Lower lobe of right lung (tissue), 2 donors: ENCODE results near the gene SORBS2. TPM values are rescaled to one million over a fixed set of nuclear protein-coding genes. Genes with fewer than 3 reads are reported as not detected.

Experiments
- ATAC-seq, 2 donors: fragments of 200-7000 bp; cut with Tn5 transposase; one replicate each; pipeline ENCODE4 v1.9.1; 2020 to 2022; ENCODE audit warnings: mild to moderate bottlenecking in 2 of 2, moderate library complexity in 2 of 2
- DNase-seq: peaks from one replicate; pipeline ENCODE4 v3.0.0-alpha.2; 2020
- H3K27ac ChIP-seq: fragments of 200-600 bp; one replicate; pipeline ENCODE4 v1.8.0; 2022
- H3K27me3 ChIP-seq: fragments of 200-600 bp; one replicate; pipeline ENCODE4 v1.8.0; 2022; ENCODE audit warnings: low read depth
- H3K36me3 ChIP-seq: fragments of 200-600 bp; one replicate; pipeline ENCODE4 v1.8.0; 2022; ENCODE audit warnings: mild to moderate bottlenecking
- H3K4me1 ChIP-seq: fragments of 200-600 bp; one replicate; pipeline ENCODE4 v1.8.0; 2022
- H3K4me3 ChIP-seq: fragments of 200-600 bp; one replicate; pipeline ENCODE4 v1.8.0; 2022; ENCODE audit warnings: mild to moderate bottlenecking
- H3K9me3 ChIP-seq: fragments of 200-600 bp; one replicate; pipeline ENCODE4 v1.8.0; 2022
- intact Hi-C: fragments of 100-400 bp; cut with DNase I; formaldehyde crosslinking; loops from one replicate; pipeline ENCODE4 v1.11.0; 2022
- total RNA-seq: library from RNA; stranded (reverse); fragmentation: NEBNext Ultra II Directional; extraction: Animal tissue kit (Norgen Biotek cat#: 25700); gene quantifications from one replicate; pipeline ENCODE4 v1.2.1, GENCODE V29; 2021
- TF ChIP-seq, protein P1 (sequence below): fragments of 200-600 bp; IDR thresholded peaks from one replicate; pipeline ENCODE4 v1.8.0; 2022; ENCODE audit warnings: antibody characterized with exemption, mild to moderate bottlenecking
- donor health status: DM: no; HTN: yes; CAD: no; lungs with severe emphysema.

SORBS2 gene
- total RNA-seq, 1 donor from 2014 or later, result 49.3 TPM

DNA sequence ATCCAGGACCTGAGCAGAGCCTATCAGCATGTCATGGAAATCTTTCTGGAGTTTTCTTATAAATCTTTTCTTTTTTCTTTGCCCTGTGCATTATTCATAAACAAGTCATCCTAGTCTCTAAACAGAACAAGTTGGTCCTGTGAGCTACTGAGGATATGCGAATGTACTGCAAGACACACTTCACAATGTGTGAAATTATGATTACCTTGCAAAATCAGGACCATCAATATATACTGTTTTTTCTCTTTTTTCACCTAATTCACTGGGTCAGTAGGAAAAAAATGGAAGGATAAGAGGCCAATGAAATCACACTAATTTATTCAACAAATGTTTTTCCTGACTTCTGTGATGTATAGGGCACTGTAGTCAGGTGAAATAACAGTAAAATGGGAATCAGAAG, 14.4 kb upstream of the SORBS2 start:
- no peaks in the 10 kb centered on the region for H3K36me3 ChIP-seq
- H3K27me3 ChIP-seq, result no peaks in the 10 kb centered on the region
- no peak overlapping the region for H3K27ac ChIP-seq
- DNase-seq, result no peak
- ATAC-seq, result no peak
- intact Hi-C loops, result no loop called here
- H3K4me1 ChIP-seq, result no peaks in the 10 kb centered on the region
- TF ChIP-seq, protein P1, sequence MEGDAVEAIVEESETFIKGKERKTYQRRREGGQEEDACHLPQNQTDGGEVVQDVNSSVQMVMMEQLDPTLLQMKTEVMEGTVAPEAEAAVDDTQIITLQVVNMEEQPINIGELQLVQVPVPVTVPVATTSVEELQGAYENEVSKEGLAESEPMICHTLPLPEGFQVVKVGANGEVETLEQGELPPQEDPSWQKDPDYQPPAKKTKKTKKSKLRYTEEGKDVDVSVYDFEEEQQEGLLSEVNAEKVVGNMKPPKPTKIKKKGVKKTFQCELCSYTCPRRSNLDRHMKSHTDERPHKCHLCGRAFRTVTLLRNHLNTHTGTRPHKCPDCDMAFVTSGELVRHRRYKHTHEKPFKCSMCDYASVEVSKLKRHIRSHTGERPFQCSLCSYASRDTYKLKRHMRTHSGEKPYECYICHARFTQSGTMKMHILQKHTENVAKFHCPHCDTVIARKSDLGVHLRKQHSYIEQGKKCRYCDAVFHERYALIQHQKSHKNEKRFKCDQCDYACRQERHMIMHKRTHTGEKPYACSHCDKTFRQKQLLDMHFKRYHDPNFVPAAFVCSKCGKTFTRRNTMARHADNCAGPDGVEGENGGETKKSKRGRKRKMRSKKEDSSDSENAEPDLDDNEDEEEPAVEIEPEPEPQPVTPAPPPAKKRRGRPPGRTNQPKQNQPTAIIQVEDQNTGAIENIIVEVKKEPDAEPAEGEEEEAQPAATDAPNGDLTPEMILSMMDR, result no peak
- H3K4me3 ChIP-seq, result no peak overlapping the region
- H3K9me3 ChIP-seq, result no peaks in the 10 kb centered on the region

DNA sequence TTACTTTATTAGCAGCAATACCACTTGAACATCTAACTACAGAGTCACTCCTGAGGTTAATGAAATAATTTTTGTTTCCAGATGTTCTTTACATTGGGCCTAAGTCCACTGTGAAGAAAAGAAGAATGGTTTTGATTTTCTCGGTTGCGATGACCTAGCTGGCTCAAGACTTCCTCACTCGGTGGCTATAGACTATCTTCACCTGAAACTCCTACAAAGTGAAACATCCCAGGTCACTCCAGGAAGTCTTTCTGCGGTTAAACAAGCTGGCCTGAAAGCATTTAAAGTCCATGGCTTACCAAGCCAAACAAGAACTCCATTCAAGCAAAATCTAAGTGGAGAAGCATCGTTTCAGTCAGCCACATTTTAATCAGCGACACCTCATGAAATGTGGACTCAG, 13.7 kb upstream of the SORBS2 start:
- Histone ChIP-seq H3K36me3 (no peaks in the 10 kb centered on the region), H3K9me3 (no peaks in the 10 kb centered on the region), H3K27ac (no peak overlapping the region), H3K4me3 (no peak overlapping the region), H3K27me3 (no peaks in the 10 kb centered on the region), H3K4me1 (no peaks in the 10 kb centered on the region)
- TF ChIP-seq, protein P1, result no peak
- DNase-seq, result no peak
- ATAC-seq, result no peak
- intact Hi-C loops, result no loop called here

DNA sequence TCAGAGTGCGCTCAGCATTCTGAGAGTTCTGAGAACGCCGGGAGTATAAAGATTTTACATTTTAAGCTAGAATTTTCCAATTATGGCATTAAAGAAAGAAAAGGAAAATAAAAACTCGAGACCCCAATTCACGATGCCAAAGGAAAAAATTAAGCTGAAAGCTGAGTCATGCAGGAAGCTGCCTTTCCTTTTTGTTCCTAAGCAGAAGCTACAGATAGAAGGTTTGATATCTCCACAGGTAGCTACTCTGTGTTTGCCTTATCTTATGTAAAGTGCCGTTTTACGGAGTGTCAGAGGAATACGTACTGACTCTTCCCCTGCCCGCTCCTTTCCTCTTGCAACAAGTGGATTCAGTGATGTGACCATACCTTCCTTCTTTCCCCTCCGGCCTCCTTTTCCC, 10.8 kb upstream of the SORBS2 start:
- TF ChIP-seq, protein P1, result no peak
- Histone ChIP-seq H3K9me3 (no peaks in the 10 kb centered on the region), H3K27ac (no peak overlapping the region), H3K4me3 (no peak overlapping the region), H3K27me3 (no peaks in the 10 kb centered on the region), H3K4me1 (no peaks in the 10 kb centered on the region), H3K36me3 (no peaks in the 10 kb centered on the region)
- no peak for DNase-seq
- no peak for ATAC-seq
- intact Hi-C loops, result no loop called here

DNA sequence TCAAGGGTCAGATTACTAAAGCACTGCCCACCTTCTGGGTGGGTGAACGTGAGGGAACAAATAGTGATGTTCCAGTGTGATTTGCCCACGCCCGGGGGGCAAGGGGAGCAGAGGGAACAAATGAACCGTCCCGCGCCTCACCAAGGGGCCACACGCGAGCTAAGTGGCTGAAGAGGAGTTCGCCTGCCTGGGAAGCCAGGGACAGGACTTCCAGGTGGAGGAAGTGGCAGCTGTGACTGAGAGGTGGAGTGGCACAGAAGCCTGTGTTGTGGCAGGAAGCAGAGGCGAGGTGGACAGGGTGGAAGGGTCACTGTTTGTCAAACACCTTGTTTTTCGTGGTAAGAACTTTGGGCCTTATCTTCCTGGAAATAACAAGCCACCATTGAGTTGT, 9.0 kb upstream of the SORBS2 start:
- Histone ChIP-seq H3K27ac (no peak overlapping the region), H3K9me3 (no peaks in the 10 kb centered on the region), H3K4me3 (no peak overlapping the region), H3K27me3 (no peaks in the 10 kb centered on the region), H3K36me3 (no peaks in the 10 kb centered on the region), H3K4me1 (no peaks in the 10 kb centered on the region)
- intact Hi-C loops, result no loop called here
- TF ChIP-seq, protein P1, result no peak
- DNase-seq (no peak), ATAC-seq (no peak)

DNA sequence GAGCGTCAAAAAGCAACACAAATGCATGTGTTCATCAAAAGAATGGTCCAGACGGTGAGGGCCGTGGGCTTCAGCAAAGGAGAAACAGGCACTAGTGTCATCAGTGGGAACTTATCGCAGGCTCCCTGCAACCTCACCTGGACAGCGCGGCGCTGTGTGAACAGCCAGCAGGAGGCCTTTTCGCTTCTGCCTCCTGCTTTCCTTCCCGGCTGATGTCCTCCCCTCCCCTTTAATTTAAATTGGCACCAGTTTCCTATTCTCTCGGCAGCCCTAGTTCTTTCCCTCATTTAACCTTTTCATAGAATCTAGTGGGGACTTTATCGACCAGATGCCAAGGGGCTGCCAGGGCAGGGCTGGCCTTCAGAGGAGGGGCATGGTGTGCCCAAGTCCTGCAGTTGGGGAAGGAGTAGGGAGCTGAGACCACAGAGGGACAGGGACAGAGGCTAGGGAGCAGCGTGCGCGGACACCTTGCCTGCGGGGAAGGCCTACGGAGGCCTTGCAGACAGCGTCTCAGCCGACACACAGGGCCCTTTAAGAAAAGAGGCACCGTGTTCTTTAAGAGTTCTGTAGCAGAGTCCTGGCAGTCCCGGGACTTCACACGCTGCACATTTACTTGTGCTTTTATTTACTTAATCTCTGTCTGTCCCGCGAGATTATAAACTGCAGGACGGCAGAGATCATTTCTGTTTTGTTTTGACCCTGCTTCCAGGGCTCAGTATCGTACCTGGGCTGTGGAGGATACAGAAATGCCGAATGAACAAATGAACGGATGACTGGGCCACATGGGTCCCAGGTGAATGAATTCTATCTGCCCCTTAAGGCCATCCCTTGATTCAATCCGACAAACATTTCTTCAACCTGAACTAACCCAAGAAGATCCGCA, 8.4 kb upstream of the SORBS2 start:
- H3K4me3 ChIP-seq, result no peak overlapping the region
- DNase-seq, result no peak
- no peaks in the 10 kb centered on the region for H3K9me3 ChIP-seq
- no peaks in the 10 kb centered on the region for H3K27me3 ChIP-seq
- no peak overlapping the region for H3K27ac ChIP-seq
- no peak for ATAC-seq
- TF ChIP-seq, protein P1, result no peak
- no peaks in the 10 kb centered on the region for H3K36me3 ChIP-seq
- intact Hi-C loops, result no loop called here
- H3K4me1 ChIP-seq, result no peaks in the 10 kb centered on the region
